Skin of body (tissue), 2 donors: ENCODE results near the gene MSI2. TPM values are rescaled to one million over a fixed set of nuclear protein-coding genes. Genes with fewer than 3 reads are reported as not detected.
A peak's percentile ranks its signal among the peaks of the same experiment; 100 is the strongest.

Experiments used
- DNase-seq: peaks from one replicate; lab custom pipeline; 2025; lab: John Stamatoyannopoulos, UW
- total RNA-seq: library from RNA; depleted of rRNA; stranded (reverse); fragments of >200 nt; gene quantifications from one replicate; pipeline ENCODE4 v1.2.3, GENCODE V29; 2014

MSI2 gene
- total RNA-seq, 1 donor from 2014 or later: 22.9 TPM

- no peak for DNase-seq
Observed at GRCh38 chr17:57408071-57408811, 151.9 kb downstream of the MSI2 start.

DNA sequence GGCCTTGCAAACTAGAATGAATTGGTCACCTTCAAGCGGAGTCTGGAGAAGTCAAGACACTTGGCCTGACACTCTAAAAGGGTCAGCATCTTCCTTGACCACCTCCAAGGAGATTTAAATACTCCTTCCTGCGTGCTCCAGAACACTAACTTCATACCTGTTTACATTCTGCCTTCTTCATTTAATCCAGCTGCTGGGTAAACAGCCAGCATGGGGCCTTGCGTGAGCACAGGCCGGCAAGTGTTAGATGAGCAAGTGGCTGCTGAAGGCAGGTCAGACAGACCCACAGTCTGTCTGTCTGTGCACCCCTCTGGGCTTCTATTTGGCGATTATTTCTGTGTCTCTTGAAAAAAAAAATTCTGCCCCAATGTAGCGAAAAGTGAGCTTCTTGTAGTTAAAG is 153.8 kb downstream of the MSI2 start:
- DNase-seq: no peak

DNA sequence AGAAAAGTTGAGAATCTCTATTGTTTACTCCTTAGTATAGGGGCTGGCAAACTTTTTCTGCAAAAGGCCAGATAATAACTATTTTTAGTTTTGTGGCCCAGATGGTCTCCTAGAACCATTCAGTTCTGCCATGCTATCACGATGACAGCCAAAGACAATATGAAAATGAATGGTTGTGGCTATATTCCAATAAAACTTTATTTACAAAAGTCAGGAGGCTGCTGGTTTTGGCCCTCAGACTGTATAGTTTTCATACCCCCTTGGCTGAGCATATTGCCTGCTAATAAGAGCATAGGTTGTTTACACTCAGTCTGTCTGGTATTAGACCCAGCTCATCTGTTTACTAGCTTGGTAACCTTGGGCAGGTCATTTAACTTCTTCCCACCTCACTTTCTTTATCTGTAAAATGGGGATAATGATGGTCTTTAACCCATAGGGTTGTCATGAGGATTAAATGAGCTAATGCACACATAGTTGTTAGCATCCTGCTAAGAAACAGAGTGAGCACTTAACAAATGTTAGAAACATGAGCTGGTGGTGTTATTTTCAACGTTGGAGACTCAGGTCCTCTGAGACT is 156.3 kb downstream of the MSI2 start:
- no peak for DNase-seq

DNA sequence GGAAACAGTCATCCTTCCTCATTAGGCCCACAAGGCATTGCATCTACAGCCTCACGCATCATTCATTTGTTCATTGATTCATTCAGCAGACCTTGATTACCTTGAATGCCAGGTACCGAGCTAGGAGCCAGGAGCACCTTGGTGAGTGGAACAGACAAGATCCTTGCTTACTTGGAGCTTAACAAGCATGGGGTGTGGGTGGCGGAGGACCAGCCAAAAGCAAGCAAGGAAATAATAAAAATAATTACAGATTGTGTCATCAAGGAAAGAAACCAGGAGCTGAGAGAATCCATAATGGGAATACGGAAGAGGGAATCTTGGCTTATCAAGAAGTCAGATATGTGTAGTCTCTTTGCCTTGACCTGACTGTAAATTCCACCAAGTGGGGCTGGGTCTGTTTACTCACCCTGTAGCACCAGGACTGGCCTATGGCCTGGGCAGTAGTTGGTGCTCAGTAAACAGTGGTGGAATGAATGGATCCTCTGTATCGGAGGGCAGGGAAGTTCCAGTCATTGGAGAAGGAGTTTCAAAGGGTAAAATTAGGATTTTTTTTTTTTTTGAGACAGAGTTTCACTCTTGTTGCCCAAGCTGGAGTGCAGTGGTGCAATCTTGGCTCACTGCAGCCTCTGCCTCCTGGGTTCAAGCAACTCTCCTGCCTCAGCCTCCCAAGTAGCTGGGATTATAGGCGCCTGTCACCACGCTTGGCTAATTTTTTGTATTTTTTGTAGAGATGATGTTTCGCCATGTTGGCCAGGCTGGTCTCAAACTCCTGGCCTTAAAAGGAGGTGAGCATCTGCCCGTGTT is 157.7 kb downstream of the MSI2 start:
- DNase-seq: no peak

DNA sequence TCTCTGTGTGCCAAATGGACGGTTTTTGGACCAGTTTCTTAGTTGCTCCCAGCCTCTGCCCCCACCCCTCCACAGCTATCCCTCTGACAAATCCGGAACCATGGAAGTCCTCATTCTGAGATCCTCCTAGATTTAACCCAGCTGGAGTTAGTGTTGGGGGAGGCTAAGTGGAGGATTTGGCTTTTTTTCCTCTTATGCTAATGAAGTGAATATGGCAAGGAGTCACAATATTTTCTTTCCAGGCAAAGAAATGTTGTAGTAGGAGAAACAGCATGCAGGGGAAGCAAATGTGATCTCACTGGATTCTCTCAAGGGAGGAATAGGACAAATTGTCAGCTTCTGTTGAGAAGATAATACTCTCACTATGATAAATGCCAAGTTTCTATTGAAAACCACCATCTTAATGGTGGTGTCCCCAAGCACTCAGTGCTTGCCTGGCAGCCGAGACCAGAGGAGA is 159.5 kb downstream of the MSI2 start:
- DNase-seq: peak; percentile 17

DNA sequence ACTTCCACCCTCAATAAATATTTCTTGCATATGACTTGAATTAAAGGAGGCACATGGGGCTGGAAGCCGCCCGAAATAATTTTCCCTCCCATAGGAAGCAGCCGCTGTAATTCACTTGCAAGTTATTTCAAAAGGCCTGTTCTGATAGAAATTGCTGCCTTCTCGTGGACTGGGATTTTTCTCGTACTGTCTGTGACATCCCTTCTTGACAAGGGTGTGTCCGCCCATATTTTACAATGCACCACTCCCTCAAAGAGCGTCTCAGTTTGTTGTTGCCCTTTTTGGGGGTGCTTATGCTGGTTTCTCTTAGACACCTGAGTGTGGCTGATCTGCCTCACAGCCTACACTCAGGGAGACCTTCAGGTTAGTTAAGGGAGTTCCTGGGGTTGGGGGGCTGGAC is 160.0 kb downstream of the MSI2 start:
- no peak for DNase-seq

- DNase-seq: no peak
Observed at GRCh38 chr17:57417956-57418355, 161.6 kb downstream of the MSI2 start.

DNA sequence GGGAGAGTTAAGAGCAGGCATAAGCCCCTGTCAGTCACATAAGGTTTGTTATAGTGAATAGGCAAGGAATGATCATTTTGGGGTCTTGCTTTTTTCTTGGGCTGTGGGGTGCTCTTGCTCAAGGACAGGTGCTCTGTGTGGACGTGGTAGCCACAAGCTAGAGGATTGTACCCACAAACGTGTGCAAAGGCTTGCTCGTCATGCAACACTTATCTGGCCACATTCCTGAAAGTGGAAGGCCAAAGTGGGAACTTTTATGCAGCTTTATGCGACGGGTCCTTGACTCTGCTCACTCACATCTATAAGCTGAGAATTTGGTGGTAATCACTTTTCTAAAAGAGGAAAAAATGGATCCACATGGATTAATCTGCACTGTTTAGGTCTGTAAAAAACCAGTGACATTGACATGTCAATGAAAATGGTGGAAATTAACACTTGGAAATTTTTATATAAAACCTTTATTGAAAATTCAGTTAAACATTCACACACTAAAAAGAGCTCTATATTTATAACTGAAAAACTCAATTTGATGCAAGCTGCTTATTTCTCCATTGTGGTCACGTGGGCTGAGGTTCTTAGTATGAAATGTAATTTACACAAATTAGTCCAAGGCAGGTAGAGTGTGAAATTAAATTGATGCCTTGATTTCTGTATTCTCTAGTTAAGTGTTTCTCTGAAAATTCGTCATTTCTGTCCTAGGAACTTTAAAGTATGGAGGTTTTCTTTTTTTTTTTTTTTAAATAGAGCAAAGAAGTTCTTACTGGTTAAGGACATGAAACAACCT is 162.3 kb downstream of the MSI2 start:
- no peak for DNase-seq

DNA sequence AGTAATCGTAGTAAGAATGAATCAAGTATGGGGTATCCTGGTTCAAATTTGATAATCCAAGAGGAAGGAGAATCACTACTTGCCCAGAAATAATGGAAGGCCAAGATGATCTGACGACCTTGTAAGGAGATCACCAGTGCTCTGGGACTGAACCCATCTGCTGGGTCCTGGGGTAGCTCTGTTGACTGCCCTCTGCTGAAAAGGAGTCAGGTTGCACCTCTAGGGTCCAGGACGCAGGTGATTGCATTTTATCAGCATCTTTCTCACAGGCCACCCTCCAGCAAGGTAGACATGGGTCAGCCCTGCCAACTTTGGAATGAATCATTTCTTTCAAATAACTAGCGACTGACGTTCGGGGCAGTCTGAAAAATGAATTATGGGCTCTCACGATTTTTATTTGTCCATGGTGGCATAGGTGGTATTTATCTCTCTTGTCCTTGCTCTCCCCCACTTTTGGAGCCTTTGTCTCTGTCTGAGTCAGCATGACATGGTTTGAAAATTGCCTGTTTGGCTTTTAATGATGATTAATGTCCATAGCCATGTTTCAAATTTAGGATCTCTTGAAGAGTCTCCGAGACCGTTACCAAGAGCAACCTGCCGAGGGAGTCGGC is 163.7 kb downstream of the MSI2 start:
- no peak for DNase-seq

GRCh38 chr17:57420734-57421717 is 164.7 kb downstream of the MSI2 start:
- DNase-seq: peak; percentile 74

- DNase-seq: no peak
Observed at GRCh38 chr17:57422574-57423164, 166.3 kb downstream of the MSI2 start.

DNA sequence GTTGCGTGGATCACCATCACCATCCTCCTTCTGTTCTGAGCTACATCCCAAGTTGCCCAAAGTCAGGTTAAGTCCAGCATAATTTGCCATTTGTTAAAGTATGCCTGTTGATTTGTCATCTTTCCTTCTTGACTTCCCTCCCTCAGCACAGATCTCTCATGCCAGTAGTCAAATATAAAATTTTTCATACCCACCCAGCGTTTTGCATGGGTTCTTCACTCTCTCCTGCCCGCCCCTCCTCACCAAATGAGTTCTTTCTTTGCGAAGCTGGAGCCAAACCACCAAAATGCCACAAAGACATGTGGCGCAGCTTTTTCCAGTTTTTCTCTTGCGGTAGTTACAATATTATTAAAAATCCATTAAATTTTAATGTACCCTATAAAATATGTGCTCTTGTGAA is 167.2 kb downstream of the MSI2 start:
- no peak for DNase-seq

- DNase-seq: no peak
Observed at GRCh38 chr17:57424273-57424672, 167.9 kb downstream of the MSI2 start.

DNA sequence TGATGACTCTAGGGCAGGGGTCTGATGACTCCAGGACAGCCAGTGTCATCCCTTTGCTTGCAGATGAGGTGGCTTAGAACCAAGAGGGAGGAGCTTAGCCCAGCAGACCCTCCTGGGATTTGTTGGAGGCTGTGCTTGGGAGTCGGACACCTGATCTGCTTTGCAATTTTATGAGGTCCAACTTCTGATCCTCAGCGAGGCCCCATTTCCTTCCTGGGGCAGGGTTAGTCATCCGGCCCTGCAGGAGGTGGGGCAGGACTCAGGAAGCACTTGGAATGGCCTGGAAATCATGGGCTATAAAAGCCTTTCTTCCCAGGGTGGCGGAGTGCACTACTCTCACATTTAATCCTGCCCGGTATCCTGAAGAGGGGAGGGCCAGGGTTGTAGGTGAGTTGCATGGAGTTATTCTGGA is 168.5 kb downstream of the MSI2 start:
- DNase-seq: no peak

DNA sequence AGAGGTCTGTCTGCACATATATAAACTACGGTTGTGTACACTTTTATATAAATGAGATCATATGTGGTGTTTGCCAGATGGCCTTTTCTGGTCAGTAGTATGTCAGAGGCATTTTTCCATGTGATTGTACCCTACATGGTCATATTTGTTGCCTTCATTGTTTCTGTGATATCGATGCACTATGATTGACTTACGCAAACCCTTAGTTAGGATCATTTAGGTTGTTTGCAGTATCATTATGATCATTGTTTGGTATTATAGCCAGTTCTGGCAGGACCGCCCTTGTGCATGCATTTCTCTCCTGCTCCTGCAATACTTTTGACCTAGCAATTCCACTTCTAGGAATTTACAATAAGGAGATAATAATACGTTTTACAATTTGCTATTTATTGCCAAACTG is 169.1 kb downstream of the MSI2 start:
- no peak for DNase-seq

GRCh38 chr17:57425903-57426880 is 169.9 kb downstream of the MSI2 start:
- no peak for DNase-seq

- no peak for DNase-seq
Observed at GRCh38 chr17:57429966-57430365, 173.6 kb downstream of the MSI2 start.

DNA sequence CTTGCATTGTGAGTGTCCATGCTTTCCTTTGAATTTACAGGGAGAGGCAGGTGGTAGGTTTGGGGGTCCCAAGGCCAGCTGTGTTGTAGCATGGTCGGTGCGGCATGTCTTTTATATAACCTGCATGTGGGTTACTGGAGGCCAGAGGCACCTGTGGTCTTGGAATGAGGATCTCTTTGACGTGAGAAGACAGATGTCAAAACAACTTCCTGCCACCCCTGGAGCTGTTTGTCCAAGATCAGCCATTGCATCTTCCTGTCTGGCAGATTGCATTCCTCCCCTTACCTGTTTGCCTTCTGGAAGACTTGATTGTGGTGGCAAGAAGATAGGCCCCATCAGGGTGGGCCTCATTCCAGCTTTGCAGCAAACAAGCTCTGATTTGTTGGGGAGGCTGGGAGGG is 175.1 kb downstream of the MSI2 start:
- no peak for DNase-seq
